Spleen (tissue), 11 donors: ENCODE data around the gene TRIO. TPM values are rescaled to one million over a fixed set of nuclear protein-coding genes. Genes with fewer than 3 reads are reported as not detected.

Source experiments
- DNase-seq: peaks from one replicate; pipeline ENCODE4 v3.0.0-alpha.2; 2020
- H3K27ac ChIP-seq, 8 donors: fragments of 200-600 bp; sonication (generic) in 7 of 8; 1 replicate in 4 of 8; 2 replicates in 4 of 8; pipeline versions ENCODE4 v1.5.0 to v1.8.0; 2016 to 2021; ENCODE audit warnings: inconsistent platforms in 4 of 8, mild to moderate bottlenecking in 4 of 8, moderate library complexity in 1 of 8
- H3K27me3 ChIP-seq, 7 donors: fragments of 200-600 bp; sonication (generic) in 6 of 7; replicated peaks in 1 of 7; 1 replicate in 4 of 7; 2 replicates in 3 of 7; pipeline versions ENCODE4 v1.5.0 to v1.8.0; 2016 to 2021; ENCODE audit warnings: inconsistent platforms in 3 of 7, mild to moderate bottlenecking in 1 of 7
- H3K36me3 ChIP-seq, 6 donors: fragments of 200-600 bp; sonication (generic) in 5 of 6; 1 replicate in 4 of 6; 2 replicates in 2 of 6; pipeline versions ENCODE4 v1.5.0 to v1.8.0; 2016 to 2021; ENCODE audit warnings: inconsistent platforms in 2 of 6
- H3K4me1 ChIP-seq, 6 donors: fragments of 200-600 bp; sonication (generic) in 5 of 6; 1 replicate in 3 of 6; 2 replicates in 3 of 6; pipeline versions ENCODE4 v1.5.0 to v1.8.0; 2016 to 2021; ENCODE audit warnings: inconsistent platforms in 3 of 6
- H3K4me3 ChIP-seq, 8 donors: fragments of 200-600 bp; sonication (generic) in 7 of 8; 1 replicate in 4 of 8; 2 replicates in 4 of 8; pipeline versions ENCODE4 v1.5.0 to v1.8.0; 2016 to 2021; ENCODE audit warnings: inconsistent platforms in 4 of 8, mild to moderate bottlenecking in 4 of 8, moderate library complexity in 2 of 8
- H3K9me3 ChIP-seq, 8 donors: fragments of 200-600 bp; sonication (generic) in 7 of 8; 1 replicate in 4 of 8; 2 replicates in 4 of 8; pipeline versions ENCODE4 v1.5.0 to v1.8.0; 2016 to 2021; ENCODE audit warnings: inconsistent platforms in 4 of 8
- POLR2A ChIP-seq, 3 donors: fragments of 450-650 bp; IDR thresholded peaks; one replicate each; pipeline ENCODE4 v1.5.1; 2017; ENCODE audit warnings: antibody characterized with exemption in 3 of 3, mild to moderate bottlenecking in 1 of 3
- POLR2AphosphoS5 ChIP-seq, 3 donors: sonication (generic); formaldehyde crosslinking; IDR thresholded peaks; one replicate each; pipeline ENCODE4 v1.5.1; 2017; ENCODE audit warnings: antibody characterized with exemption in 3 of 3
- WGBS, 5 donors: extraction: QIAGEN DNeasy Blood & Tissue Kit in 3 of 5; methylation state at CpG; one replicate each; pipeline versions ENCODE4 v1.1.5 to v1.1.7; 2013 to 2018; 5-methylcytosine and 5-hydroxymethylcytosine counted together
- intact Hi-C: fragments of 100-400 bp; cut with DNase I; formaldehyde crosslinking; loops from one replicate; pipeline ENCODE4 v1.15.0; 2023; ENCODE audit warnings: low total_unique reads
- polyA plus RNA-seq, 3 donors: library from polyadenylated mRNA; stranded (reverse); fragments of 200-250 nt; gene quantifications; one replicate each; pipeline ENCODE4 v1.2.1, GENCODE V29; 2013
- total RNA-seq, 7 donors: library from RNA; depleted of rRNA in 3 of 7; stranded (reverse); fragments of >200 nt in 3 of 7; fragmentation: NEBNext Ultra II Directional in 4 of 7; extraction: Animal tissue kit (Norgen Biotek cat#: 25700) in 4 of 7; gene quantifications; one replicate each; pipeline versions ENCODE4 v1.1.0 to v1.2.1, GENCODE V29; 2016 to 2021
- TF ChIP-seq, protein P1 (sequence below), 11 experiments: fragments of 200-600 bp in 7 of 11; fragments of 450-650 bp in 4 of 11; sonication (generic) in 4 of 11; IDR thresholded peaks in 8 of 11; conservative IDR thresholded peaks in 3 of 11; 1 replicate in 7 of 11; 2 replicates in 4 of 11; pipeline versions ENCODE4 v1.4.0 to v1.8.0; 2016 to 2021; ENCODE audit warnings: antibody characterized with exemption in 11 of 11, inconsistent platforms in 4 of 11, mild to moderate bottlenecking in 1 of 11
- donor health status: healthy with polysubstance abuse.
- donor health status: DM: no; HTN: no; CAD: no; lungs with moderate emphysema.
- donor health status: DM: no; HTN: no; CAD: no.
- donor health status: Bipolar disorder and iron deficiency.
- donor health status: healthy.
- donor health status: DM: no; HTN: no; CAD: no.
- donor health status: DM: yes; HTN: yes; CAD: no.

Gene TRIO
- total and polyA plus RNA-seq, 10 donors = 21.5 to 280 (median 190) TPM

DNA sequence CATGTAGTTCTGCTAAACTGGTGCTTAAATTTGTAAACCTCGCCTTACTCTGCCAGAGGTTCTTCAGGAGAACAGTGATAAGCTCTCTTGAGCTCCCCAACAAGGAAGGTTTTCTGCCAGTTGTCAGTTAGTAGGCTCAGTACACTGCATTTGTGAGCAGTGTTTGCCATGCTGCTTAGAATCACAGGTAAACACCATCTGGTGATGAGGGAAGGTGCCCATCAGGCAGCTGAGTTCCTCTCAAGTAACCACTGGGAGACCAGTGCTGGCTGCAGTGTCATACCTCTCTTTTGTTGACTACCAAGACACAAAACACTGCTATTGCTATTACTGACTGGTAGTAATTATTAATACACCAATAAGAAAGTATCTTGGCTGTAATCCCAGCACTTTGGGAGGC lies 252.3 kb downstream of the TRIO start:
- TF ChIP-seq POLR2AphosphoS5 (IDR thresholded peaks at IDR 0.05) (no peak), POLR2A (IDR thresholded peaks at IDR 0.05) (no peak)
- TF ChIP-seq, protein P1, sequence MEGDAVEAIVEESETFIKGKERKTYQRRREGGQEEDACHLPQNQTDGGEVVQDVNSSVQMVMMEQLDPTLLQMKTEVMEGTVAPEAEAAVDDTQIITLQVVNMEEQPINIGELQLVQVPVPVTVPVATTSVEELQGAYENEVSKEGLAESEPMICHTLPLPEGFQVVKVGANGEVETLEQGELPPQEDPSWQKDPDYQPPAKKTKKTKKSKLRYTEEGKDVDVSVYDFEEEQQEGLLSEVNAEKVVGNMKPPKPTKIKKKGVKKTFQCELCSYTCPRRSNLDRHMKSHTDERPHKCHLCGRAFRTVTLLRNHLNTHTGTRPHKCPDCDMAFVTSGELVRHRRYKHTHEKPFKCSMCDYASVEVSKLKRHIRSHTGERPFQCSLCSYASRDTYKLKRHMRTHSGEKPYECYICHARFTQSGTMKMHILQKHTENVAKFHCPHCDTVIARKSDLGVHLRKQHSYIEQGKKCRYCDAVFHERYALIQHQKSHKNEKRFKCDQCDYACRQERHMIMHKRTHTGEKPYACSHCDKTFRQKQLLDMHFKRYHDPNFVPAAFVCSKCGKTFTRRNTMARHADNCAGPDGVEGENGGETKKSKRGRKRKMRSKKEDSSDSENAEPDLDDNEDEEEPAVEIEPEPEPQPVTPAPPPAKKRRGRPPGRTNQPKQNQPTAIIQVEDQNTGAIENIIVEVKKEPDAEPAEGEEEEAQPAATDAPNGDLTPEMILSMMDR (IDR thresholded peaks at IDR 0.05 in 8 of 11, conservative IDR thresholded peaks at IDR 0.05 in 3 of 11) = no peak
- intact Hi-C loops = no loop called here
- peaks cover 2 to 95% (median 45%) of the 10 kb centered on the region in 6 donors for H3K36me3 ChIP-seq
- WGBS, 5 donors = 91 to 100% (median 96%) methylated on average over 1 of the region's 1 CpG
- H3K27ac ChIP-seq = no peak overlapping the region
- H3K4me1 ChIP-seq = peaks cover 0 to 30% (median 11%) of the 10 kb centered on the region in 6 donors
- DNase-seq = no peak
- H3K9me3 ChIP-seq = no peaks in the 10 kb centered on the region
- H3K4me3 ChIP-seq = no peak overlapping the region
- H3K27me3 ChIP-seq = no peaks in the 10 kb centered on the region

GRCh38 chr5:14396066-14396465 lies 252.9 kb downstream of the TRIO start:
- H3K27ac ChIP-seq = no peak overlapping the region
- DNase-seq = no peak
- H3K4me3 ChIP-seq = no peak overlapping the region
- intact Hi-C loops = no loop called here
- H3K27me3 ChIP-seq = no peaks in the 10 kb centered on the region
- H3K9me3 ChIP-seq = no peaks in the 10 kb centered on the region
- peaks cover 0 to 95% (median 44%) of the 10 kb centered on the region in 6 donors for H3K36me3 ChIP-seq
- TF ChIP-seq, protein P1 (IDR thresholded peaks at IDR 0.05 in 8 of 11, conservative IDR thresholded peaks at IDR 0.05 in 3 of 11) = no peak
- TF ChIP-seq POLR2AphosphoS5 (IDR thresholded peaks at IDR 0.05) = no peak
- no peak for TF ChIP-seq POLR2A (IDR thresholded peaks at IDR 0.05)
- WGBS, 5 donors = 89 to 96% (median 93%) methylated on average over 7 of the region's 7 CpGs
- H3K4me1 ChIP-seq = peaks cover 0 to 35% (median 14%) of the 10 kb centered on the region in 6 donors

- TF ChIP-seq POLR2AphosphoS5 (IDR thresholded peaks at IDR 0.05) (no peak), POLR2A (IDR thresholded peaks at IDR 0.05) (no peak)
- TF ChIP-seq, protein P1 (IDR thresholded peaks at IDR 0.05 in 8 of 11, conservative IDR thresholded peaks at IDR 0.05 in 3 of 11) = no peak
- intact Hi-C loops = no loop called here
- H3K27me3 ChIP-seq = no peaks in the 10 kb centered on the region
- peaks cover 0 to 37% (median 14%) of the 10 kb centered on the region in 6 donors for H3K4me1 ChIP-seq
- H3K27ac ChIP-seq = peak overlapping the region in 1 of 8 donors; percentile 49
- no peak for DNase-seq
- no peak overlapping the region for H3K4me3 ChIP-seq
- WGBS, 5 donors = 80 to 94% (median 91%) methylated on average over 5 of the region's 5 CpGs
- no peaks in the 10 kb centered on the region for H3K9me3 ChIP-seq
- peaks cover 0 to 95% (median 38%) of the 10 kb centered on the region in 6 donors for H3K36me3 ChIP-seq
Measured at GRCh38 chr5:14396737-14397136, 253.6 kb downstream of the TRIO start.

- Histone ChIP-seq H3K27ac (peak overlapping the region in 2 of 8 donors; percentile 49 to 51), H3K36me3 (peaks cover 0 to 92% (median 32%) of the 10 kb centered on the region in 6 donors), H3K27me3 (no peaks in the 10 kb centered on the region), H3K4me1 (peaks cover 0 to 37% (median 14%) of the 10 kb centered on the region in 6 donors), H3K9me3 (no peaks in the 10 kb centered on the region), H3K4me3 (no peak overlapping the region)
- intact Hi-C loops = loop anchor here (2.0 kb wide), 1 partner anchor 251 kb away; no protein-coding TSS in a partner anchor
- TF ChIP-seq POLR2AphosphoS5 (IDR thresholded peaks at IDR 0.05) (no peak), POLR2A (IDR thresholded peaks at IDR 0.05) (no peak)
- WGBS, 5 donors = 71 to 87% (median 84%) methylated on average over 3 of the region's 3 CpGs
- DNase-seq = no peak
Measured at GRCh38 chr5:14397717-14398116, 254.6 kb downstream of the TRIO start.
